Activated naive CD8-positive, alpha-beta T cell treated with anti-CD3 and anti-CD28 coated beads, Interleukin-2, amount 10 ng/mL, durations not matched to agents 7 days and 5 days (primary cell): Measurements from ENCODE around the gene HHAT. TPM values are rescaled to one million over a fixed set of nuclear protein-coding genes. Genes with fewer than 3 reads are reported as not detected.
"Not testable (repeated sequence)": the region's sequence is repeated elsewhere in the genome, so short reads cannot be mapped to it uniquely, and the experiment has no call there.

Experiments
- ATAC-seq: fragments of 150-1000 bp; cut with Tn5 transposase; one replicate; pipeline ENCODE4 v1.10.0; 2021; ENCODE audit warnings: low read depth, moderate library complexity
- POLR2A ChIA-PET: fragments of 350-600 bp; sonication (Branson Sonifier 250); formaldehyde crosslinking; loops from one replicate; lab custom pipeline; 2021; ENCODE audit warnings: antibody characterized with exemption; lab: Charles Lee
- DNase-seq: peaks from one replicate; pipeline ENCODE4 v3.0.0; 2021
- H3K27ac Mint-ChIP-seq: one replicate; pipeline ENCODE4 v1.8.0; 2022; ENCODE audit warnings: mild to moderate bottlenecking, mixed read lengths
- H3K27me3 Mint-ChIP-seq: one replicate; pipeline ENCODE4 v1.8.0; 2022; ENCODE audit warnings: mild to moderate bottlenecking, moderate library complexity, mixed read lengths
- H3K36me3 Mint-ChIP-seq: one replicate; pipeline ENCODE4 v1.8.0; 2021; ENCODE audit warnings: mild to moderate bottlenecking, mixed read lengths
- H3K4me1 Mint-ChIP-seq: one replicate; pipeline ENCODE4 v1.8.0; 2021; ENCODE audit warnings: mixed read lengths
- H3K4me3 Mint-ChIP-seq: one replicate; pipeline ENCODE4 v1.8.0; 2022; ENCODE audit warnings: mild to moderate bottlenecking, moderate library complexity, mixed read lengths
- H3K9me3 Mint-ChIP-seq: one replicate; pipeline ENCODE4 v1.8.0; 2021; ENCODE audit warnings: mixed read lengths
- total RNA-seq, 2 experiments: library from RNA; stranded (reverse); gene quantifications; one replicate each; pipeline ENCODE4 v1.2.3, GENCODE V29; 2021

Gene HHAT
- total RNA-seq, 2 experiments from 2014 or later = 3.3 to 3.8 TPM

GRCh38 chr1:210647406-210648333, 319.0 kb downstream of the HHAT start:
- Mint-ChIP-seq H3K27ac (no peak overlapping the region), H3K4me1 (peaks cover 15% of the 10 kb centered on the region), H3K4me3 (no peak overlapping the region), H3K27me3 (peaks cover 15% of the 10 kb centered on the region), H3K36me3 (no peaks in the 10 kb centered on the region), H3K9me3 (no peaks in the 10 kb centered on the region)
- DNase-seq = no peak
- POLR2A ChIA-PET = no interaction called here
- ATAC-seq = peak; percentile 58

GRCh38 chr1:210648588-210649269, 320.0 kb downstream of the HHAT start:
- POLR2A ChIA-PET = no interaction called here
- Mint-ChIP-seq H3K27ac (no peak overlapping the region), H3K27me3 (peaks cover 10% of the 10 kb centered on the region), H3K4me1 (peaks cover 15% of the 10 kb centered on the region), H3K4me3 (no peak overlapping the region), H3K9me3 (peaks cover under 1% of the 10 kb centered on the region), H3K36me3 (no peaks in the 10 kb centered on the region)
- no peak for ATAC-seq
- no peak for DNase-seq

- POLR2A ChIA-PET = no interaction called here
- H3K4me3 Mint-ChIP-seq = no peak overlapping the region
- ATAC-seq (no peak), DNase-seq (no peak)
- peaks cover 15% of the 10 kb centered on the region for H3K4me1 Mint-ChIP-seq
- H3K9me3 Mint-ChIP-seq = peaks cover 3% of the 10 kb centered on the region
- no peaks in the 10 kb centered on the region for H3K36me3 Mint-ChIP-seq
- peaks cover 4% of the 10 kb centered on the region for H3K27me3 Mint-ChIP-seq
- no peak overlapping the region for H3K27ac Mint-ChIP-seq
These were observed 321.7 kb downstream of the HHAT start for GRCh38 chr1:210650403-210650802.

- H3K4me3 Mint-ChIP-seq = no peak overlapping the region
- peaks cover 3% of the 10 kb centered on the region for H3K9me3 Mint-ChIP-seq
- DNase-seq = no peak
- POLR2A ChIA-PET = no interaction called here
- H3K4me1 Mint-ChIP-seq = peaks cover 9% of the 10 kb centered on the region
- H3K36me3 Mint-ChIP-seq = no peaks in the 10 kb centered on the region
- H3K27ac Mint-ChIP-seq = no peak overlapping the region
- peaks cover 4% of the 10 kb centered on the region for H3K27me3 Mint-ChIP-seq
- no peak for ATAC-seq
These were observed 323.7 kb downstream of the HHAT start for GRCh38 chr1:210652329-210652954.

- H3K27ac Mint-ChIP-seq = no peak overlapping the region
- DNase-seq (no peak), ATAC-seq (peak; percentile 27)
- no peak overlapping the region for H3K4me3 Mint-ChIP-seq
- H3K36me3 Mint-ChIP-seq = no peaks in the 10 kb centered on the region
- POLR2A ChIA-PET = no interaction called here
- H3K27me3 Mint-ChIP-seq = peaks cover 6% of the 10 kb centered on the region
- peaks cover 7% of the 10 kb centered on the region for H3K9me3 Mint-ChIP-seq
- no peaks in the 10 kb centered on the region for H3K4me1 Mint-ChIP-seq
These were observed 325.1 kb downstream of the HHAT start for GRCh38 chr1:210653771-210654170.

GRCh38 chr1:210654176-210654981, 325.7 kb downstream of the HHAT start:
- Mint-ChIP-seq H3K9me3 (peaks cover 7% of the 10 kb centered on the region), H3K36me3 (no peaks in the 10 kb centered on the region), H3K4me1 (no peaks in the 10 kb centered on the region), H3K27ac (no peak overlapping the region), H3K27me3 (peaks cover 6% of the 10 kb centered on the region), H3K4me3 (no peak overlapping the region)
- DNase-seq (no peak), ATAC-seq (peak; percentile 60)
- POLR2A ChIA-PET = no interaction called here

GRCh38 chr1:210655511-210655910, 326.8 kb downstream of the HHAT start:
- ATAC-seq (no peak), DNase-seq (no peak)
- Mint-ChIP-seq H3K27me3 (peaks cover 2% of the 10 kb centered on the region), H3K27ac (no peak overlapping the region), H3K36me3 (no peaks in the 10 kb centered on the region), H3K4me1 (no peaks in the 10 kb centered on the region), H3K9me3 (peaks cover 7% of the 10 kb centered on the region), H3K4me3 (no peak overlapping the region)
- POLR2A ChIA-PET = no interaction called here

GRCh38 chr1:210657806-210658205, 329.1 kb downstream of the HHAT start:
- ATAC-seq (no peak), DNase-seq (no peak)
- H3K27ac Mint-ChIP-seq = no peak overlapping the region
- no peaks in the 10 kb centered on the region for H3K4me1 Mint-ChIP-seq
- peaks cover 7% of the 10 kb centered on the region for H3K9me3 Mint-ChIP-seq
- H3K36me3 Mint-ChIP-seq = no peaks in the 10 kb centered on the region
- peaks cover 2% of the 10 kb centered on the region for H3K27me3 Mint-ChIP-seq
- no peak overlapping the region for H3K4me3 Mint-ChIP-seq
- POLR2A ChIA-PET = no interaction called here

GRCh38 chr1:210661520-210661919, 332.8 kb downstream of the HHAT start:
- ATAC-seq, H3K27ac Mint-ChIP-seq, DNase-seq, H3K27me3 Mint-ChIP-seq, H3K36me3 Mint-ChIP-seq, POLR2A ChIA-PET, H3K4me1 Mint-ChIP-seq, H3K9me3 Mint-ChIP-seq, H3K4me3 Mint-ChIP-seq: not testable (repeated sequence)

- no peak overlapping the region for H3K4me3 Mint-ChIP-seq
- peaks cover 9% of the 10 kb centered on the region for H3K4me1 Mint-ChIP-seq
- peaks cover 2% of the 10 kb centered on the region for H3K27me3 Mint-ChIP-seq
- ATAC-seq (no peak), DNase-seq (no peak)
- peaks cover 4% of the 10 kb centered on the region for H3K9me3 Mint-ChIP-seq
- H3K27ac Mint-ChIP-seq = no peak overlapping the region
- no peaks in the 10 kb centered on the region for H3K36me3 Mint-ChIP-seq
- POLR2A ChIA-PET = no interaction called here
These were observed 333.8 kb downstream of the HHAT start for GRCh38 chr1:210662291-210663050.

- no peak for DNase-seq
- Mint-ChIP-seq H3K9me3 (no peaks in the 10 kb centered on the region), H3K27ac (no peak overlapping the region), H3K27me3 (no peaks in the 10 kb centered on the region), H3K4me1 (peaks cover 9% of the 10 kb centered on the region), H3K36me3 (no peaks in the 10 kb centered on the region), H3K4me3 (no peak overlapping the region)
- ATAC-seq = no peak
- POLR2A ChIA-PET = no interaction called here
These were observed 335.2 kb downstream of the HHAT start for GRCh38 chr1:210663730-210664573.

GRCh38 chr1:210669951-210670350, 341.2 kb downstream of the HHAT start:
- POLR2A ChIA-PET = no interaction called here
- DNase-seq (no peak), ATAC-seq (no peak)
- H3K27me3 Mint-ChIP-seq = no peaks in the 10 kb centered on the region
- no peaks in the 10 kb centered on the region for H3K36me3 Mint-ChIP-seq
- no peak overlapping the region for H3K4me3 Mint-ChIP-seq
- no peak overlapping the region for H3K27ac Mint-ChIP-seq
- H3K4me1 Mint-ChIP-seq = no peaks in the 10 kb centered on the region
- H3K9me3 Mint-ChIP-seq = no peaks in the 10 kb centered on the region
